PC-9 (cell line): ENCODE results near the gene GLS. TPM values are rescaled to one million over a fixed set of nuclear protein-coding genes. Genes with fewer than 3 reads are reported as not detected.
"Not testable (repeated sequence)": the region's sequence is repeated elsewhere in the genome, so short reads cannot be mapped to it uniquely, and the experiment has no call there.

Source experiments
- BruUV-seq: library from RNA; stranded (reverse); fragments of 400-500 nt; replicated peaks from 2 replicates; lab custom pipeline; 2021; lab: Mats Ljungman, UMichigan
- CTCF ChIA-PET: fragments of 300-600 bp; sonication (Branson Sonifier 250); formaldehyde crosslinking; loops from one replicate; lab custom pipeline; 2022; ENCODE audit warnings: antibody characterized with exemption; lab: Charles Lee
- POLR2A ChIA-PET: fragments of 300-600 bp; sonication (Branson Sonifier 250); formaldehyde crosslinking; loops from one replicate; lab custom pipeline; 2022; ENCODE audit warnings: antibody characterized with exemption; ENCODE audit not compliant: unreplicated experiment; lab: Charles Lee
- DNase-seq, 2 experiments: peaks; one replicate each; pipeline versions ENCODE4 v3.0.0 to v3.0.0-alpha.2; 2015 to 2022; ENCODE audit warnings: mixed read lengths in 1 of 2
- H2AFZ ChIP-seq: fragments of 200-600 bp; sonication (generic); 2 replicates; pipeline ENCODE4 v1.8.1; 2017; ENCODE audit warnings: antibody characterized with exemption
- H3F3A ChIP-seq: fragments of 200-600 bp; sonication (generic); 2 replicates; pipeline ENCODE4 v1.8.1; 2017; ENCODE audit warnings: antibody characterized with exemption, mild to moderate bottlenecking, low read depth; ENCODE audit not compliant: insufficient read depth
- H3K27ac ChIP-seq: fragments of 200-600 bp; sonication (generic); 2 replicates; pipeline ENCODE4 v1.6.1; 2016; ENCODE audit warnings: mixed run types
- H3K27me3 ChIP-seq: fragments of 200-600 bp; sonication (generic); 2 replicates; pipeline ENCODE4 v1.6.1; 2016; ENCODE audit warnings: low read depth, mixed run types; ENCODE audit not compliant: insufficient read depth
- H3K36me3 ChIP-seq: fragments of 200-600 bp; sonication (generic); 2 replicates; pipeline ENCODE4 v1.6.1; 2016; ENCODE audit warnings: low read depth, mixed run types
- H3K4me1 ChIP-seq: fragments of 200-600 bp; sonication (generic); replicated peaks from 2 replicates; pipeline ENCODE4 v1.6.1; 2016; ENCODE audit warnings: mixed run types; ENCODE audit not compliant: insufficient read depth
- H3K4me2 ChIP-seq: fragments of 200-600 bp; sonication (generic); 2 replicates; pipeline ENCODE4 v1.6.1; 2017; ENCODE audit warnings: mixed run types
- H3K4me3 ChIP-seq: fragments of 200-600 bp; sonication (generic); 2 replicates; pipeline ENCODE4 v1.6.1; 2016; ENCODE audit warnings: mixed run types
- H3K79me2 ChIP-seq: fragments of 200-600 bp; sonication (generic); 2 replicates; pipeline ENCODE4 v1.6.1; 2017; ENCODE audit warnings: low read depth, mixed run types
- H3K9me2 ChIP-seq: fragments of 200-600 bp; sonication (generic); 2 replicates; pipeline ENCODE4 v1.8.1; 2017; ENCODE audit warnings: mild to moderate bottlenecking; ENCODE audit not compliant: insufficient read depth
- H3K9me3 ChIP-seq: fragments of 200-600 bp; sonication (generic); 2 replicates; pipeline ENCODE4 v1.8.1; 2016; ENCODE audit warnings: low read depth; ENCODE audit not compliant: insufficient read depth
- H4K20me1 ChIP-seq: fragments of 200-600 bp; sonication (generic); 2 replicates; pipeline ENCODE4 v1.8.1; 2017; ENCODE audit not compliant: insufficient read depth
- EZH2 ChIP-seq: fragments of 200-600 bp; sonication (generic); IDR thresholded peaks from 2 replicates; pipeline ENCODE4 v1.8.0; 2017; ENCODE audit warnings: antibody characterized with exemption, low read depth
- intact Hi-C: fragments of 100-400 bp; cut with micrococcal nuclease; formaldehyde crosslinking; loops from one replicate; pipeline ENCODE4 v1.10.0; 2022; ENCODE audit not compliant: unreplicated experiment
- total RNA-seq: library from RNA; stranded (reverse); gene quantifications from 2 replicates; pipeline ENCODE4 v1.2.3, GENCODE V29; 2021
- TF ChIP-seq, protein P1 (sequence below): fragments of 200-600 bp; sonication (generic); conservative IDR thresholded peaks from 2 replicates; pipeline ENCODE4 v1.6.1; 2017; ENCODE audit warnings: mixed run types, antibody characterized with exemption, mild to moderate bottlenecking, moderate library complexity

Gene GLS
- total RNA-seq, 1 experiment from 2014 or later: 68.5 TPM

- H3K9me2 ChIP-seq: no peaks in the 10 kb centered on the region
- H3K4me3 ChIP-seq: peak overlapping the region; percentile 93
- H3K36me3 ChIP-seq: no peaks in the 10 kb centered on the region; the same call in none of the 2 replicates
- TF ChIP-seq, protein P1, sequence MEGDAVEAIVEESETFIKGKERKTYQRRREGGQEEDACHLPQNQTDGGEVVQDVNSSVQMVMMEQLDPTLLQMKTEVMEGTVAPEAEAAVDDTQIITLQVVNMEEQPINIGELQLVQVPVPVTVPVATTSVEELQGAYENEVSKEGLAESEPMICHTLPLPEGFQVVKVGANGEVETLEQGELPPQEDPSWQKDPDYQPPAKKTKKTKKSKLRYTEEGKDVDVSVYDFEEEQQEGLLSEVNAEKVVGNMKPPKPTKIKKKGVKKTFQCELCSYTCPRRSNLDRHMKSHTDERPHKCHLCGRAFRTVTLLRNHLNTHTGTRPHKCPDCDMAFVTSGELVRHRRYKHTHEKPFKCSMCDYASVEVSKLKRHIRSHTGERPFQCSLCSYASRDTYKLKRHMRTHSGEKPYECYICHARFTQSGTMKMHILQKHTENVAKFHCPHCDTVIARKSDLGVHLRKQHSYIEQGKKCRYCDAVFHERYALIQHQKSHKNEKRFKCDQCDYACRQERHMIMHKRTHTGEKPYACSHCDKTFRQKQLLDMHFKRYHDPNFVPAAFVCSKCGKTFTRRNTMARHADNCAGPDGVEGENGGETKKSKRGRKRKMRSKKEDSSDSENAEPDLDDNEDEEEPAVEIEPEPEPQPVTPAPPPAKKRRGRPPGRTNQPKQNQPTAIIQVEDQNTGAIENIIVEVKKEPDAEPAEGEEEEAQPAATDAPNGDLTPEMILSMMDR: no peak
- no peak for TF ChIP-seq EZH2
- POLR2A ChIA-PET: interaction anchor here (0.6 kb wide), 1 partner anchor 24 kb away, joined by 3 read pairs; no protein-coding TSS in a partner anchor
- no peaks in the 10 kb centered on the region for H3K9me3 ChIP-seq
- no peak overlapping the region for H2AFZ ChIP-seq
- CTCF ChIA-PET: no interaction called here
- peak overlapping the region; percentile 97 for H3K4me2 ChIP-seq
- no TSS peak for BruUV-seq
- peaks cover 14% of the 10 kb centered on the region for H4K20me1 ChIP-seq
- H3K79me2 ChIP-seq: peaks cover 69% of the 10 kb centered on the region
- peaks cover 6% of the 10 kb centered on the region; the same call in 1 of the 2 replicates for H3F3A ChIP-seq
- intact Hi-C loops: loop anchor here (1.0 to 2.0 kb wide), 3 partner anchors 38 to 97 kb away; no protein-coding TSS in a partner anchor
- H3K27ac ChIP-seq: peak overlapping the region; percentile 80
- DNase-seq: no peak
- H3K4me1 ChIP-seq: peaks cover 52% of the 10 kb centered on the region
- H3K27me3 ChIP-seq: no peaks in the 10 kb centered on the region
Observed at GRCh38 chr2:190882856-190883582, 2.4 kb downstream of the GLS start.

DNA sequence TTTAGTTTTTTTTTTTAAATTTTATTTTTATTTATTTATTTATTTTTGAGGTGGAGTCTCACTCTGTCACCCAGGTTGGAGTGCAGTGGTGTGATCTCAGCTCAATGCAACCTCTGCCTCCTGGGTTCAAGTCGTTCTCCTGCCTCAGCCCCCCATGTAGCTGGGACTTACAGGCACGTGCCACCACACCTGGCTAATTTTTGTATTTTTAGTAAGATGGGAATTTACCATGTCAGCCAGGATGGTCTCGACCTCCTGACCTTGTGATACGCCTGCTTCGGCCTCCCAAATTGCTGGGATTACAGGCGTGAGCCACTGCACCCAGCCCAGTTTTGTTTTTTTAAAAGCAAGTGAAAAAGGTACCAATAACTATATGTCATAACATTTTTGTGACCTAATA, 5.2 kb downstream of the GLS start:
- H3K9me3 ChIP-seq, H3K9me2 ChIP-seq, H3K4me3 ChIP-seq, H3K27me3 ChIP-seq, H2AFZ ChIP-seq, DNase-seq, POLR2A ChIA-PET, H3K36me3 ChIP-seq, H3F3A ChIP-seq, intact Hi-C loops, BruUV-seq: not testable (repeated sequence)
- H3K4me1 ChIP-seq: peaks cover 55% of the 10 kb centered on the region
- peaks cover 17% of the 10 kb centered on the region for H4K20me1 ChIP-seq
- H3K27ac ChIP-seq: 0 out of 2 replicates have a peak overlapping the region, but pooled peaks have one; percentile 4
- peaks cover 96% of the 10 kb centered on the region for H3K79me2 ChIP-seq
- H3K4me2 ChIP-seq: peak overlapping the region; percentile 49; the same call in 1 of the 2 replicates
- CTCF ChIA-PET: interaction anchor here (0.6 kb wide), 1 partner anchor 97 kb away, joined by 3 read pairs; no protein-coding TSS in a partner anchor

- Histone ChIP-seq H4K20me1 (peaks cover 22% of the 10 kb centered on the region), H3K9me3 (no peaks in the 10 kb centered on the region), H2AFZ (no peak overlapping the region), H3K4me2 (peak overlapping the region; percentile 49; the same call in 1 of the 2 replicates), H3F3A (peaks cover 9% of the 10 kb centered on the region; the same call in 1 of the 2 replicates), H3K27me3 (no peaks in the 10 kb centered on the region), H3K36me3 (no peaks in the 10 kb centered on the region; the same call in none of the 2 replicates), H3K4me1 (peaks cover 55% of the 10 kb centered on the region), H3K79me2 (peaks cover 98% of the 10 kb centered on the region), H3K9me2 (no peaks in the 10 kb centered on the region), H3K4me3 (peak overlapping the region; percentile 28; the same call in 1 of the 2 replicates), H3K27ac (peak overlapping the region; percentile 28; the same call in 1 of the 2 replicates)
- POLR2A ChIA-PET: no interaction called here
- no TSS peak for BruUV-seq
- CTCF ChIA-PET: no interaction called here
- peak in 1 of 2 experiments; percentile 62 for DNase-seq
- TF ChIP-seq, protein P1: no peak
- no peak for TF ChIP-seq EZH2
- intact Hi-C loops: no loop called here
Observed at GRCh38 chr2:190887089-190887488, 6.5 kb downstream of the GLS start.
